Activated naive CD4-positive, alpha-beta T cell treated with anti-CD3 and anti-CD28 coated beads for 36 hours (primary cell): ENCODE data around the gene NOLC1. TPM values are rescaled to one million over a fixed set of nuclear protein-coding genes. Genes with fewer than 3 reads are reported as not detected.

Source experiments
- CTCF ChIA-PET: fragments of 350-600 bp; sonication (Branson Sonifier 250); formaldehyde crosslinking; loops from one replicate; lab custom pipeline; 2021; ENCODE audit warnings: antibody characterized with exemption; lab: Charles Lee
- DNase-seq: peaks from one replicate; pipeline ENCODE4 v3.0.0-alpha.2; 2020
- H3K27ac Mint-ChIP-seq: one replicate; pipeline ENCODE4 v1.8.0; 2021; ENCODE audit warnings: mild to moderate bottlenecking, mixed read lengths
- H3K27me3 Mint-ChIP-seq: one replicate; pipeline ENCODE4 v1.8.0; 2021; ENCODE audit warnings: low read depth, mixed read lengths
- H3K36me3 Mint-ChIP-seq: one replicate; pipeline ENCODE4 v1.8.0; 2021; ENCODE audit warnings: low read depth, mixed read lengths
- H3K4me1 Mint-ChIP-seq: one replicate; pipeline ENCODE4 v1.8.0; 2021; ENCODE audit warnings: low read depth, mixed read lengths
- H3K4me3 Mint-ChIP-seq: one replicate; pipeline ENCODE4 v1.8.0; 2021; ENCODE audit warnings: mild to moderate bottlenecking, moderate library complexity, mixed read lengths
- H3K9me3 Mint-ChIP-seq: one replicate; pipeline ENCODE4 v1.8.0; 2021; ENCODE audit warnings: mixed read lengths
- intact Hi-C: fragments of 100-400 bp; cut with micrococcal nuclease; formaldehyde crosslinking; loops from one replicate; pipeline ENCODE4 v1.15.1; 2023
- total RNA-seq, 2 experiments: library from RNA; stranded (reverse); gene quantifications; one replicate each; pipeline ENCODE4 v1.2.3, GENCODE V29; 2021

NOLC1 gene
- total RNA-seq, 2 experiments from 2014 or later: 182 to 194 TPM

GRCh38 chr10:102115775-102116174 lies 36.4 kb upstream of the NOLC1 start:
- peaks cover 53% of the 10 kb centered on the region for H3K4me1 Mint-ChIP-seq
- H3K27me3 Mint-ChIP-seq: no peaks in the 10 kb centered on the region
- H3K9me3 Mint-ChIP-seq: no peaks in the 10 kb centered on the region
- H3K27ac Mint-ChIP-seq: peak overlapping the region; percentile 98
- peak; percentile 30 for DNase-seq
- peaks cover 3% of the 10 kb centered on the region for H3K36me3 Mint-ChIP-seq
- H3K4me3 Mint-ChIP-seq: peak overlapping the region; percentile 93
- CTCF ChIA-PET: interaction anchor here (3.2 to 6.2 kb wide), 2 partner anchors 16 to 43 kb away, joined by 14 to 24 read pairs; partner anchors contain the start of gene PPRC1
- intact Hi-C loops: loop anchor here (2.0 to 5.0 kb wide), 7 partner anchors 59 to 1252 kb away; partner anchors contain the start of genes ARMH3, GBF1, NPM3 and TAF5

GRCh38 chr10:102116656-102117055 lies 35.5 kb upstream of the NOLC1 start:
- H3K36me3 Mint-ChIP-seq: peaks cover 3% of the 10 kb centered on the region
- no peaks in the 10 kb centered on the region for H3K27me3 Mint-ChIP-seq
- intact Hi-C loops: loop anchor here (1.0 to 5.0 kb wide), 6 partner anchors 51 to 1251 kb away; partner anchors contain the start of genes GBF1, HPS6, OGA and TAF5
- DNase-seq: no peak
- CTCF ChIA-PET: interaction anchor here (0.8 to 6.2 kb wide), 3 partner anchors 15 to 283 kb away, joined by 4 to 24 read pairs (median 4); partner anchors contain the start of gene PPRC1
- peak overlapping the region; percentile 98 for H3K27ac Mint-ChIP-seq
- H3K4me3 Mint-ChIP-seq: peak overlapping the region; percentile 93
- peaks cover 57% of the 10 kb centered on the region for H3K4me1 Mint-ChIP-seq
- no peaks in the 10 kb centered on the region for H3K9me3 Mint-ChIP-seq

GRCh38 chr10:102117391-102118159 lies 34.6 kb upstream of the NOLC1 start:
- CTCF ChIA-PET: interaction anchor here (0.8 to 6.2 kb wide), 5 partner anchors 14 to 336 kb away, joined by 3 to 24 read pairs (median 4); partner anchors contain the start of gene PPRC1
- H3K4me1 Mint-ChIP-seq: peaks cover 57% of the 10 kb centered on the region
- H3K4me3 Mint-ChIP-seq: peak overlapping the region; percentile 93
- DNase-seq: peak; percentile 77
- intact Hi-C loops: loop anchor here (1.0 to 5.0 kb wide), 6 partner anchors 52 to 1250 kb away; partner anchors contain the start of genes GBF1, HPS6, OGA and TAF5
- no peaks in the 10 kb centered on the region for H3K9me3 Mint-ChIP-seq
- peaks cover 3% of the 10 kb centered on the region for H3K36me3 Mint-ChIP-seq
- H3K27me3 Mint-ChIP-seq: no peaks in the 10 kb centered on the region
- H3K27ac Mint-ChIP-seq: peak overlapping the region; percentile 98

- intact Hi-C loops: loop anchor here (1.0 to 5.0 kb wide), 6 partner anchors 13 to 1248 kb away; partner anchors contain the start of genes GBF1, NFKB2, NOLC1 and TAF5
- Mint-ChIP-seq H3K27me3 (no peaks in the 10 kb centered on the region), H3K4me3 (peak overlapping the region; percentile 93), H3K9me3 (no peaks in the 10 kb centered on the region), H3K36me3 (peaks cover 3% of the 10 kb centered on the region), H3K4me1 (peaks cover 45% of the 10 kb centered on the region), H3K27ac (peak overlapping the region; percentile 98)
- CTCF ChIA-PET: interaction anchor here (1.2 to 1.9 kb wide), 3 partner anchors 12 to 337 kb away, joined by 3 to 9 read pairs (median 4); partner anchors contain the start of gene PPRC1
- peak; percentile 22 for DNase-seq
These were observed 33.3 kb upstream of the NOLC1 start for GRCh38 chr10:102118867-102119266.

- peak; percentile 73 for DNase-seq
- Mint-ChIP-seq H3K4me3 (peak overlapping the region; percentile 93), H3K27ac (peak overlapping the region; percentile 98), H3K36me3 (peaks cover 3% of the 10 kb centered on the region), H3K4me1 (peaks cover 44% of the 10 kb centered on the region), H3K27me3 (no peaks in the 10 kb centered on the region), H3K9me3 (no peaks in the 10 kb centered on the region)
- CTCF ChIA-PET: interaction anchor here (1.9 kb wide), 1 partner anchor 12 kb away, joined by 9 read pairs; no protein-coding TSS in a partner anchor
- intact Hi-C loops: loop anchor here (1.0 to 5.0 kb wide), 6 partner anchors 13 to 1248 kb away; partner anchors contain the start of genes GBF1, NFKB2, NOLC1 and TAF5
These were observed 32.6 kb upstream of the NOLC1 start for GRCh38 chr10:102119417-102120141.

GRCh38 chr10:102120142-102120990 lies 31.8 kb upstream of the NOLC1 start, which contains the start of gene LDB1:
Gene LDB1, minus strand, starts transcription at chr10:102120368. Its CDS starts 258 bp downstream, at chr10:102120110.
- Mint-ChIP-seq H3K27ac (peak within 1 kb of the TSS; percentile 98), H3K36me3 (no peaks in the 10 kb centered on the region), H3K4me1 (peaks cover 38% of the 10 kb centered on the region), H3K27me3 (no peaks in the 10 kb centered on the region), H3K9me3 (no peaks in the 10 kb centered on the region), H3K4me3 (peak within 1 kb of the TSS; percentile 93)
- CTCF ChIA-PET: no interaction called here
- DNase-seq: peak; percentile 72
- intact Hi-C loops: no loop called here

GRCh38 chr10:102120991-102121738 lies 31.0 kb upstream of the NOLC1 start:
- Mint-ChIP-seq H3K4me1 (peaks cover 30% of the 10 kb centered on the region), H3K27ac (peak overlapping the region; percentile 83), H3K27me3 (no peaks in the 10 kb centered on the region), H3K9me3 (no peaks in the 10 kb centered on the region), H3K4me3 (peak overlapping the region; percentile 93), H3K36me3 (no peaks in the 10 kb centered on the region)
- intact Hi-C loops: no loop called here
- CTCF ChIA-PET: interaction anchor here (0.8 kb wide), 1 partner anchor 11 kb away, joined by 3 read pairs; no protein-coding TSS in a partner anchor
- peak; percentile 15 for DNase-seq

- intact Hi-C loops: no loop called here
- peaks cover 23% of the 10 kb centered on the region for H3K4me1 Mint-ChIP-seq
These were observed 30.3 kb upstream of the NOLC1 start for GRCh38 chr10:102121739-102122372.

GRCh38 chr10:102122450-102122849 lies 29.7 kb upstream of the NOLC1 start:
- Mint-ChIP-seq H3K9me3 (no peaks in the 10 kb centered on the region), H3K27ac (no peak overlapping the region), H3K36me3 (no peaks in the 10 kb centered on the region), H3K4me3 (no peak overlapping the region), H3K27me3 (no peaks in the 10 kb centered on the region), H3K4me1 (peaks cover 18% of the 10 kb centered on the region)
- intact Hi-C loops: no loop called here
- CTCF ChIA-PET: interaction anchor here (1.1 to 2.7 kb wide), 2 partner anchors 10 to 11 kb away, joined by 3 to 18 read pairs; partner anchors contain the start of gene PPRC1
- no peak for DNase-seq

More at GRCh38 chr10:102121739-102122372, 30.3 kb upstream of the NOLC1 start:
- Mint-ChIP-seq H3K9me3 (no peaks in the 10 kb centered on the region), H3K27ac (no peak overlapping the region), H3K36me3 (no peaks in the 10 kb centered on the region), H3K27me3 (no peaks in the 10 kb centered on the region), H3K4me3 (peak overlapping the region; percentile 93)
- CTCF ChIA-PET: interaction anchor here (0.8 to 2.7 kb wide), 2 partner anchors 10 kb away, joined by 3 to 18 read pairs; partner anchors contain the start of gene PPRC1
- no peak for DNase-seq

- H3K27ac Mint-ChIP-seq: no peak overlapping the region
- intact Hi-C loops: no loop called here
- H3K27me3 Mint-ChIP-seq: no peaks in the 10 kb centered on the region
- peaks cover 10% of the 10 kb centered on the region for H3K4me1 Mint-ChIP-seq
- CTCF ChIA-PET: interaction anchor here (1.1 to 2.7 kb wide), 2 partner anchors 9 to 12 kb away, joined by 3 to 18 read pairs; partner anchors contain the start of gene PPRC1
- H3K4me3 Mint-ChIP-seq: no peak overlapping the region
- H3K36me3 Mint-ChIP-seq: no peaks in the 10 kb centered on the region
- H3K9me3 Mint-ChIP-seq: no peaks in the 10 kb centered on the region
- no peak for DNase-seq
These were observed 29.0 kb upstream of the NOLC1 start for GRCh38 chr10:102123223-102123622.
